ENCODE data around the gene PRX. TPM values are rescaled to one million over a fixed set of nuclear protein-coding genes. Genes with fewer than 3 reads are reported as not detected.

Gene PRX
- total RNA-seq, 1 donor from 2014 or later: 2.4 TPM

Other genes with a start within 250 kb of the PRX start
- gene MAP3K10, start 222.0 kb downstream of the PRX start, total RNA-seq: 12.0 and 21.7 TPM in 2 replicates
- gene TTC9B, start 195.0 kb downstream of the PRX start, total RNA-seq: not detected in 2 replicates
- gene CCNP, start 186.7 kb downstream of the PRX start, total RNA-seq: not detected in 2 replicates
- 33.8 and 38.6 TPM in 2 replicates for gene AKT2, start 128.0 kb downstream of the PRX start, total RNA-seq
- 6.9 and 13.1 TPM in 2 replicates for gene C19orf47, start 65.0 kb downstream of the PRX start, total RNA-seq
- gene PLD3, start 64.7 kb downstream of the PRX start, total RNA-seq: 505 and 567 TPM in 2 replicates
- gene HIPK4, start 23.2 kb downstream of the PRX start, total RNA-seq: 0.05 TPM in 1 of 2 replicates, not detected in the other
- gene SERTAD1, start 12.6 kb upstream of the PRX start, total RNA-seq: 13.2 and 17.3 TPM in 2 replicates
- 15.8 and 18.8 TPM in 2 replicates for gene SERTAD3, start 31.0 kb upstream of the PRX start, total RNA-seq
- gene BLVRB, start 52.4 kb upstream of the PRX start, total RNA-seq: 70.8 and 92.6 TPM in 2 replicates
- 1.4 TPM in 1 of 2 replicates, not detected in the other for gene SPTBN4, start 53.6 kb upstream of the PRX start, total RNA-seq
- gene SHKBP1, start 163.5 kb upstream of the PRX start, total RNA-seq: 91.0 and 91.4 TPM in 2 replicates
- gene LTBP4, start 188.0 kb upstream of the PRX start, total RNA-seq: 29.2 and 35.0 TPM in 2 replicates

Data from glomerular endothelial cell (primary cell).